ENCODE results near the gene PAX2. TPM values are rescaled to one million over a fixed set of nuclear protein-coding genes. Genes with fewer than 3 reads are reported as not detected.

PAX2 gene
- total RNA-seq, 1 donor from 2014 or later = not detected

GRCh38 chr10:100793055-100793454, 47.7 kb downstream of the PAX2 start:
- intact Hi-C loops (cut with DNase I) = no loop called here
- Histone ChIP-seq H3K36me3 (no peaks in the 10 kb centered on the region), H3K9me3 (no peaks in the 10 kb centered on the region), H3K4me3 (no peak overlapping the region), H3K27ac (no peak overlapping the region), H3K27me3 (ENCODE audit: low read depth) (peaks cover 14% of the 10 kb centered on the region), H3K4me1 (no peaks in the 10 kb centered on the region)
- DNase-seq (no peak), ATAC-seq (no peak)
- no peak for TF ChIP-seq CTCF (IDR thresholded peaks at IDR 0.05)

DNA sequence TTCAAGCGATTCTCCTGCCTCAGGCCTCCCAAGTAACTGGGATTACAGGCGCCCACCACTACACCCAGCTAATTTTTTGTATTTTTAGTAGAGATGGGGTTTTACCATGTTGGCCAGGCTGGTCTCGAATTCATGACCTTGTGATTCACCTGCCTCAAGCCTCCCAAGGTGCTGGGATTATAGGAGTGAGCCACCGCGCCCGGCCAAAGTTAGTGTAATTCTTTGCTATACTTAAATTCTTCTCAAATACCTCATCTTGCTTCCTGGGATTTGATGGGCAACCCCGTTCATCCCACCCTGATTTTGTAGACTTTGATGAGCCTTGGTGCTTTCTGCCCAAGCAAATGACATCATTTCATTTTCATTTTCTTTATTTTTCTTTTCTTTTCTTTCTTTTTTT, 54.5 kb downstream of the PAX2 start:
- TF ChIP-seq CTCF (IDR thresholded peaks at IDR 0.05) = no peak
- H3K27me3 ChIP-seq (ENCODE audit: low read depth) = peaks cover 56% of the 10 kb centered on the region
- intact Hi-C loops (cut with DNase I) = no loop called here
- no peak overlapping the region for H3K27ac ChIP-seq
- no peaks in the 10 kb centered on the region for H3K4me1 ChIP-seq
- no peaks in the 10 kb centered on the region for H3K9me3 ChIP-seq
- no peak overlapping the region for H3K4me3 ChIP-seq
- no peak for ATAC-seq
- no peaks in the 10 kb centered on the region for H3K36me3 ChIP-seq
- no peak for DNase-seq

- H3K36me3 ChIP-seq = no peaks in the 10 kb centered on the region
- intact Hi-C loops (cut with DNase I) = no loop called here
- no peak overlapping the region for H3K4me3 ChIP-seq
- H3K27me3 ChIP-seq (ENCODE audit: low read depth) = peaks cover 65% of the 10 kb centered on the region
- DNase-seq (no peak), ATAC-seq (no peak)
- no peaks in the 10 kb centered on the region for H3K9me3 ChIP-seq
- no peaks in the 10 kb centered on the region for H3K4me1 ChIP-seq
- no peak overlapping the region for H3K27ac ChIP-seq
- TF ChIP-seq CTCF (IDR thresholded peaks at IDR 0.05) = no peak
These were observed 55.5 kb downstream of the PAX2 start for GRCh38 chr10:100800931-100801330.

GRCh38 chr10:100802196-100802595, 56.8 kb downstream of the PAX2 start:
- intact Hi-C loops (cut with DNase I) = no loop called here
- peaks cover 64% of the 10 kb centered on the region for H3K27me3 ChIP-seq (ENCODE audit: low read depth)
- H3K4me1 ChIP-seq = no peaks in the 10 kb centered on the region
- no peak for TF ChIP-seq CTCF (IDR thresholded peaks at IDR 0.05)
- DNase-seq (no peak), ATAC-seq (no peak)
- H3K4me3 ChIP-seq = no peak overlapping the region
- H3K27ac ChIP-seq = no peak overlapping the region
- no peaks in the 10 kb centered on the region for H3K9me3 ChIP-seq
- H3K36me3 ChIP-seq = no peaks in the 10 kb centered on the region

DNA sequence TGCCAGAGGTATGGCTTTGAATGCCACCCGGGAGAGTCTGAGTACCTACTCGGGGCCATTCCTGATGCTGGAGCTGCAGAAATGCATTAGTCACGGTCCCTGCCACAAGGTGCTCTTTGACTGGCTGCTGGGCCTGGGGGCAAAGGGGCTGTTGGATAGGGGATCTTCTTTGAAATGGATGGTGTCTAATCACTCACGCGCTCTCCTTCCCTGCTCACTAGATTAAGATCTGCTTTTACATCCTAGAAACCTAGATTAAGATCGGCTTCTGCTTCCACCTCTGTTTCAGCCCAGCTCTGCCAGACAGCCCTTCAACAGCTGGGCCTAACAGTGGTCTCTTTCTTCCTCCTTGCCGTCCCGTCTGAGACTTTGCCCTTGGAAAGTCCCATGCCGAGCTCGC, 57.2 kb downstream of the PAX2 start:
- intact Hi-C loops (cut with DNase I) = no loop called here

More for the DNA sequence above, 57.2 kb downstream of the PAX2 start:
- no peak for ATAC-seq
- Histone ChIP-seq H3K27me3 (ENCODE audit: low read depth) (peaks cover 65% of the 10 kb centered on the region), H3K9me3 (no peaks in the 10 kb centered on the region), H3K4me1 (no peaks in the 10 kb centered on the region), H3K27ac (no peak overlapping the region), H3K4me3 (no peak overlapping the region), H3K36me3 (no peaks in the 10 kb centered on the region)
- DNase-seq = no peak
- TF ChIP-seq CTCF (IDR thresholded peaks at IDR 0.05) = no peak

Data from lower lobe of right lung (tissue), 2 donors.